Raji (cell line): ENCODE results near the gene PIK3CG.

ENCODE experiments used
- POLR2A ChIP-seq: IDR thresholded peaks from 2 replicates; pipeline ENCODE4 v1.6.1; 2011; ENCODE audit warnings: low read depth, low read length, control low read depth; ENCODE audit not compliant: insufficient read depth

The PIK3CG gene

GRCh38 chr7:106896231-106896630, 31.1 kb downstream of the PIK3CG start:
- TF ChIP-seq POLR2A = no peak

- no peak for TF ChIP-seq POLR2A
Measured at GRCh38 chr7:106901828-106902441, 36.9 kb downstream of the PIK3CG start.

- no peak for TF ChIP-seq POLR2A
Measured at GRCh38 chr7:106905734-106906133, 40.7 kb downstream of the PIK3CG start.

- TF ChIP-seq POLR2A = no peak
Measured at GRCh38 chr7:106911959-106912358, 46.9 kb downstream of the PIK3CG start.

GRCh38 chr7:106914018-106914607, 49.0 kb downstream of the PIK3CG start:
- no peak for TF ChIP-seq POLR2A

- no peak for TF ChIP-seq POLR2A
Measured at GRCh38 chr7:106915407-106915806, 50.3 kb downstream of the PIK3CG start.

- TF ChIP-seq POLR2A = no peak
Measured at GRCh38 chr7:106915873-106916272, 50.8 kb downstream of the PIK3CG start.

GRCh38 chr7:106916679-106917078, 51.6 kb downstream of the PIK3CG start:
- no peak for TF ChIP-seq POLR2A

- no peak for TF ChIP-seq POLR2A
Measured at GRCh38 chr7:106918991-106919390, 53.9 kb downstream of the PIK3CG start.

GRCh38 chr7:106926892-106927291, 61.8 kb downstream of the PIK3CG start:
- no peak for TF ChIP-seq POLR2A

- no peak for TF ChIP-seq POLR2A
Measured at GRCh38 chr7:106927536-106927935, 62.5 kb downstream of the PIK3CG start.

- TF ChIP-seq POLR2A = no peak
Measured at GRCh38 chr7:106936236-106936635, 71.2 kb downstream of the PIK3CG start.

GRCh38 chr7:106938803-106939202, 73.7 kb downstream of the PIK3CG start:
- TF ChIP-seq POLR2A = no peak

- no peak for TF ChIP-seq POLR2A
Measured at GRCh38 chr7:106944035-106944665, 79.1 kb downstream of the PIK3CG start.

- no peak for TF ChIP-seq POLR2A
Measured at GRCh38 chr7:106947244-106947728, 82.2 kb downstream of the PIK3CG start.

- no peak for TF ChIP-seq POLR2A
Measured at GRCh38 chr7:106952001-106952657, 87.0 kb downstream of the PIK3CG start.
